ENCODE data around the gene RAX.
A peak's percentile ranks its signal among the peaks of the same experiment; 100 is the strongest.

The RAX gene

DNA sequence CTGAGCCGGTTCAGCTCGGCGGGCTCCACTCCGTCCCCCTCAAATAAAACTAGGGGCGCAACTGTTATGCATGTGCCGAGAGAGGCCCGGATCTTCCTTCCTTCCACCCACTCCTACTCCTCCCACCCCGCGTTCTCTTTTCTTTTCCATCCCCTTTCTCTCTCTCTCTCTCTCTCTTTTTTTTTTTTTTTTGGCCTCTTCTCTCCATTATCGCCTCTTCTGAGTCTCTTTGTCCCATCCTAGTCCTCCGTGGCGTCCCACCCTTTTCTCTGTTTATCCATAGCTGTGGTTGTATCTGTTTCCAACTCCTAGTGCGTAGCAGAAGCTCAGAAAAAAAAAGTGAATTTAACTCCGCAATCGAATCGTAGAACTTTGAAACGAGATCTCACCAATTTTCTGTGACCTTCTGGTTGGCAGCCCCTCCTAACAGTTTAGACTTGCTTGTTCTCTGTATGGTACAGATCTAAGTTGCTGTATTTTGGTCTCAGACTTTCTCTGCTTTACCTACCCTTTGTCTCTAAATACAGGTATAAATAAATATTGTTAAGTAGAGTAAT is 3.6 kb downstream of the RAX start:
- no peak for TF ChIP-seq ZFP41 (tag by site-specific recombination; IDR thresholded peaks at IDR 0.05; ENCODE audit: borderline replicate concordance)
- no peak for TF ChIP-seq ZNF184 (tag by site-specific recombination; IDR thresholded peaks at IDR 0.05)
- TF ChIP-seq ZSCAN23 (tag by site-specific recombination; IDR thresholded peaks at IDR 0.05), result no peak
- TF ChIP-seq ZNF341 (tag by site-specific recombination; IDR thresholded peaks at IDR 0.05; ENCODE audit: low read depth), result no peak
- TF ChIP-seq ZFHX2 (tag by site-specific recombination; conservative IDR thresholded peaks at IDR 0.05), result 0 out of 2 replicates have a peak, but pooled peaks have one; percentile 9
- H3K4me3 ChIP-seq (ENCODE audit: low read depth, low read length), result no peak overlapping the region

DNA sequence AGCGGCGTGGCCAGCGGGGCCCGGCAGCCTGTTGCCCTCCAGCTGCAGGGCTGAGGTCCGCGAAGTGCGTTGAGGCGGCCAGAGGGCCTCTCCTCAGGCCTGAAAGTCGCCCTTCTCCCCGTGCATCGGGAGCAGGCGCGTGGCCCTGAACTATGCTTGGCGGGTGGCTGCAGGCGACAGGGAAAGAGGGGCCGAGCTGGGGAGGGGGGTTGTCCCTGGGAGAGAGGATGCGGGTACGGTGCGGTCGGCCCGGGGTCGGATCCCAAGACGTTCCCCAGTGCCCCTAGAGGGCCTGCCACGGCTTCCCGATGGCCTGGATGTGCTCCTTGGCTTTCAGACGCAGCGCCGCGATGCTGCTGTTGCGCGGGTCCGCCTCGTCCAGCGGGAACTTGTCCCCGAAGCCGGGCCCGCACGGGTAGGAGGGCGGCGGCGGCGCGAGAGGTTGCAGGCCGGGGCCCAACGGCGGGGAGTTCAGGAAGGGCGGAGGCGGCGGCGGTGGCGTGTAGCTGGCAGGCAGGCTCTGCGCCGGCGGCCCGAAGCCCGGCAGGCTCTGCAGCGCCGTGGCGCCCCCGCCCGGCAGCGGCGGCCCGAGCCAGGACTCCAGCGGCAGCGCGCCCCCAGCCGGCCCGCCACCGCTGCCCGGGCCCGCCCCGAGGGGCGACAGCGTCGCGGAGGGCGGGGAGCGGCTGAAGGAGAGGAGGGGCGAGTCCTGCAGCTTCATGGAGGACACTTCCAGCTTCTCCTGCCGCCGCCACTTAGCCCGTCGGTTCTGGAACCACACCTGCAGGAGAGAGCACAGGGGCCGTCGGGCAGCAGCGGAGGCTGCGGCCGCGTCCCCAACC is 4.3 kb downstream of the RAX start:
- ChIA-PET POLR2A (no interaction called here), CTCF (interaction anchor here (0.6 to 8.1 kb wide), 10 partner anchors 19 to 731 kb away, joined by 3 to 46 read pairs (median 4); no protein-coding TSS in a partner anchor)
- Histone ChIP-seq H3K4me1 (ENCODE audit: control insufficient read depth, insufficient read depth, low read length) (peaks cover 6% of the 10 kb centered on the region; the same call in 1 of the 2 replicates), H3K4me3 (ENCODE audit: low read depth, low read length) (no peak overlapping the region), H3K27ac (ENCODE audit: extremely low read depth, low read depth, low read length) (no peak overlapping the region), H3K9me3 (ENCODE audit: control insufficient read depth, insufficient read depth, low read depth, low read length) (no peaks in the 10 kb centered on the region), H3K36me3 (ENCODE audit: control insufficient read depth in 2 of 2, insufficient read depth in 1 of 2, low read length in 2 of 2) (no peaks in the 10 kb centered on the region)
- TF ChIP-seq ZNF23 (tag by site-specific recombination; IDR thresholded peaks at IDR 0.05; ENCODE audit: borderline replicate concordance), result no peak
- TF ChIP-seq, protein P1, sequence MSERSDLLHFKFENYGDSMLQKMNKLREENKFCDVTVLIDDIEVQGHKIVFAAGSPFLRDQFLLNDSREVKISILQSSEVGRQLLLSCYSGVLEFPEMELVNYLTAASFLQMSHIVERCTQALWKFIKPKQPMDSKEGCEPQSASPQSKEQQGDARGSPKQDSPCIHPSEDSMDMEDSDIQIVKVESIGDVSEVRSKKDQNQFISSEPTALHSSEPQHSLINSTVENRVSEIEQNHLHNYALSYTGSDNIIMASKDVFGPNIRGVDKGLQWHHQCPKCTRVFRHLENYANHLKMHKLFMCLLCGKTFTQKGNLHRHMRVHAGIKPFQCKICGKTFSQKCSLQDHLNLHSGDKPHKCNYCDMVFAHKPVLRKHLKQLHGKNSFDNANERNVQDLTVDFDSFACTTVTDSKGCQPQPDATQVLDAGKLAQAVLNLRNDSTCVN (tag by site-specific recombination; optimal IDR thresholded peaks at IDR 0.05), result peak; percentile 23

More for the DNA sequence above, 3.6 kb downstream of the RAX start:
- ChIA-PET POLR2A (no interaction called here), CTCF (interaction anchor here (0.6 to 8.1 kb wide), 13 partner anchors 9 to 727 kb away, joined by 3 to 46 read pairs (median 4); no protein-coding TSS in a partner anchor)
- Histone ChIP-seq H3K36me3 (ENCODE audit: control insufficient read depth in 2 of 2, insufficient read depth in 1 of 2, low read length in 2 of 2) (no peaks in the 10 kb centered on the region), H3K4me1 (ENCODE audit: control insufficient read depth, insufficient read depth, low read length) (peaks cover 6% of the 10 kb centered on the region; the same call in 1 of the 2 replicates), H3K27ac (ENCODE audit: extremely low read depth, low read depth, low read length) (no peak overlapping the region), H3K9me3 (ENCODE audit: control insufficient read depth, insufficient read depth, low read depth, low read length) (no peaks in the 10 kb centered on the region)

DNA sequence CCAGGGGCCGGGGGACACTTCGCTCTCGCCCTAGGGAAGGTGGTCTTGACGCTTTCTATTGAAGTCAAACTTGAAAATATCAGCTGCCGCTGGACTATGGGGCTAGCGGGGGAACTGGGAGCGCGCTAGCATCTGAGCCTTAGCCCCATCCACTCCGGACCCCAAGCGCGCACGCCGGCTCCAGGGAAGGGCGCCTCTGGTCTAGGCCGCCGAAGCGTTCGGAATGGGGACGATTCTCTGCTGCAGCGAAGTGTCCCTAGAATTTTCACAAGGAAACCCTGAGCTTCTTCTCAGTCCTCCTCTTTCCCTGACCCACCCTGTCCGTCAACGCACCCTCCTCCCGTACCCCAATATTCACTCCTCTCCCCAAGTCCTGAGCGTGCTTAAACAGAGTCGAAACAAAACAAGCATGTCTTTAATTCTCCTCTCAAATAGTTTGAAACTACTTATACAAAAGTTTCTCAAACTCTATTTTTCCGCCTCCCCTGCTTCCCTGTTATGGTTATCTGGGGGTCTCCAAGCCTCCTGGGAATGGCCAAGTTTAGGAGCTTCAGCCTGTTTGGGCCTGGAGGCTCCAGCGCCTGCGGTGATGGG is 5.0 kb downstream of the RAX start:
- Histone ChIP-seq H3K4me3 (ENCODE audit: low read depth, low read length) (no peak overlapping the region), H3K9me3 (ENCODE audit: control insufficient read depth, insufficient read depth, low read depth, low read length) (no peaks in the 10 kb centered on the region), H3K36me3 (ENCODE audit: control insufficient read depth in 2 of 2, insufficient read depth in 1 of 2, low read length in 2 of 2) (no peaks in the 10 kb centered on the region), H3K27ac (ENCODE audit: extremely low read depth, low read depth, low read length) (no peak overlapping the region), H3K4me1 (ENCODE audit: control insufficient read depth, insufficient read depth, low read length) (peaks cover 6% of the 10 kb centered on the region; the same call in 1 of the 2 replicates)
- POLR2A ChIA-PET, result no interaction called here
- TF ChIP-seq REPIN1 (tag by site-specific recombination; IDR thresholded peaks at IDR 0.05; ENCODE audit: low read depth), result no peak
- TF ChIP-seq ZNF776 (tag by site-specific recombination; IDR thresholded peaks at IDR 0.05; ENCODE audit: borderline replicate concordance), result no peak
- no peak for TF ChIP-seq ZNF354C (tag by site-specific recombination; IDR thresholded peaks at IDR 0.05; ENCODE audit: borderline replicate concordance, low read depth)
- no peak for TF ChIP-seq GLIS2 (tag by site-specific recombination; IDR thresholded peaks at IDR 0.05)
- TF ChIP-seq OSR2 (tag by site-specific recombination; IDR thresholded peaks at IDR 0.05), result no peak
- no peak for TF ChIP-seq SCRT2 (tag by site-specific recombination; IDR thresholded peaks at IDR 0.05)
- no peak for TF ChIP-seq ZNF426 (tag by site-specific recombination; IDR thresholded peaks at IDR 0.05)
- no peak for TF ChIP-seq GFI1B (tag by site-specific recombination; IDR thresholded peaks at IDR 0.05)
- TF ChIP-seq HOXA7 (CRISPR knock-in tag; IDR thresholded peaks at IDR 0.05; ENCODE audit: borderline replicate concordance), result no peak
- TF ChIP-seq KLF9 (tag by site-specific recombination; IDR thresholded peaks at IDR 0.05; ENCODE audit: low read depth), result no peak
- no peak for TF ChIP-seq ZNF610 (tag by site-specific recombination; IDR thresholded peaks at IDR 0.05; ENCODE audit: borderline replicate concordance)
- CTCF ChIA-PET, result interaction anchor here (0.6 to 8.1 kb wide), 5 partner anchors 19 to 614 kb away, joined by 5 to 46 read pairs (median 7); no protein-coding TSS in a partner anchor

Data from HEK293 (cell line).